Neural progenitor cell (in vitro differentiated cells): ENCODE measurements around the gene MYL1.

ENCODE experiments used
- CTCF ChIP-seq: fragments of 200-600 bp; sonication (generic); IDR thresholded peaks from 2 replicates; pipeline ENCODE4 v1.5.1; 2017; ENCODE audit warnings: antibody characterized with exemption, mild to moderate bottlenecking
- EZH2 ChIP-seq: fragments of 200-600 bp; sonication (generic); IDR thresholded peaks from 2 replicates; pipeline ENCODE4 v1.6.1; 2017; ENCODE audit warnings: antibody characterized with exemption, mild to moderate bottlenecking, moderate library complexity
- EZH2phosphoT487 ChIP-seq: fragments of 200-600 bp; sonication (generic); IDR thresholded peaks from 2 replicates; pipeline ENCODE4 v1.6.1; 2017; ENCODE audit warnings: antibody characterized with exemption

- TF ChIP-seq CTCF: no peak
- TF ChIP-seq EZH2: no peak
- no peak for TF ChIP-seq EZH2phosphoT487
Measured at GRCh38 chr2:210252699-210253606, 62.0 kb downstream of the MYL1 start.
